B cell (primary cell): ENCODE measurements around the gene ZNF716. TPM values are rescaled to one million over a fixed set of nuclear protein-coding genes. Genes with fewer than 3 reads are reported as not detected.

Experiments used
- ATAC-seq: fragments of 200-7000 bp; cut with Tn5 transposase; one replicate; pipeline ENCODE4 v1.10.0; 2021; ENCODE audit warnings: low read depth, mild to moderate bottlenecking, moderate number of reproducible peaks, moderate library complexity
- CTCF ChIA-PET: fragments of 350-600 bp; sonication (Branson Sonifier 250); formaldehyde crosslinking; loops from one replicate; lab custom pipeline; 2021; ENCODE audit warnings: antibody characterized with exemption, inconsistent platforms; lab: Charles Lee
- POLR2A ChIA-PET: fragments of 350-600 bp; sonication (Branson Sonifier 250); formaldehyde crosslinking; loops from one replicate; lab custom pipeline; 2021; ENCODE audit warnings: antibody characterized with exemption; lab: Charles Lee
- DNase-seq: peaks from one replicate; pipeline ENCODE4 v3.0.0; 2013
- H2AFZ ChIP-seq: 2 replicates; pipeline ENCODE4 v1.6.1; 2012; ENCODE audit warnings: mild to moderate bottlenecking, low read depth, low read length; ENCODE audit not compliant: insufficient read depth, poor library complexity, severe bottlenecking
- H3K27ac ChIP-seq, 2 donors: 1 replicate in 1 of 2; 2 replicates in 1 of 2; pipeline ENCODE4 v1.5.1; 2012 to 2013; ENCODE audit warnings: low read length in 2 of 2, mild to moderate bottlenecking in 2 of 2, moderate library complexity in 1 of 2
- H3K27me3 ChIP-seq, 4 experiments: fragments of 200-600 bp in 1 of 4; sonication (generic) in 1 of 4; replicated peaks in 1 of 4; 1 replicate in 2 of 4; 2 replicates in 2 of 4; pipeline versions ENCODE4 v1.6.1 to v1.7.0; 2013 to 2016; ENCODE audit warnings: low read length in 3 of 4, mild to moderate bottlenecking in 2 of 4, mixed read lengths in 1 of 4, moderate library complexity in 1 of 4; ENCODE audit not compliant: insufficient read depth in 4 of 4, control insufficient read depth in 3 of 4; ENCODE audit errors: control extremely low read depth in 1 of 4
- H3K36me3 ChIP-seq, 2 experiments: replicated peaks in 1 of 2; 1 replicate in 1 of 2; 2 replicates in 1 of 2; pipeline versions ENCODE4 v1.6.1 to v1.7.1; 2013; ENCODE audit warnings: low read length in 1 of 2; ENCODE audit not compliant: insufficient read depth in 2 of 2, control insufficient read depth in 1 of 2; ENCODE audit errors: control extremely low read depth in 1 of 2, extremely low read depth in 1 of 2
- H3K4me1 ChIP-seq, 2 donors: fragments of 200-600 bp in 1 of 2; sonication (generic) in 1 of 2; 1 replicate in 1 of 2; 2 replicates in 1 of 2; pipeline versions ENCODE4 v1.5.1 to v1.6.1; 2013 to 2017; ENCODE audit warnings: low read length in 2 of 2; ENCODE audit not compliant: control insufficient read depth in 2 of 2, insufficient read depth in 2 of 2
- H3K4me2 ChIP-seq: replicated peaks from 2 replicates; pipeline ENCODE3; 2012; ENCODE audit warnings: mild to moderate bottlenecking, low read depth, low read length; ENCODE audit not compliant: poor library complexity, severe bottlenecking
- H3K4me3 ChIP-seq, 5 experiments: fragments of 200-600 bp in 1 of 5; sonication (generic) in 1 of 5; 1 replicate in 3 of 5; 2 replicates in 2 of 5; pipeline versions ENCODE4 v1.5.1 to v1.7.0; 2011 to 2016; ENCODE audit warnings: low read length in 4 of 5, mild to moderate bottlenecking in 4 of 5, low read depth in 2 of 5, control low read depth in 1 of 5, moderate library complexity in 1 of 5; ENCODE audit not compliant: insufficient read depth in 1 of 5; ENCODE audit errors: control extremely low read depth in 1 of 5, extremely low read depth in 1 of 5
- H3K79me2 ChIP-seq: fragments of 200-600 bp; sonication (generic); one replicate; pipeline ENCODE4 v1.6.0; 2016; ENCODE audit warnings: low read length; ENCODE audit not compliant: control insufficient read depth, insufficient read depth
- H3K9ac ChIP-seq: fragments of 200-600 bp; sonication (generic); 2 replicates; pipeline ENCODE4 v1.6.1; 2017; ENCODE audit warnings: mild to moderate bottlenecking, low read length, moderate library complexity
- H3K9me3 ChIP-seq, 3 donors: one replicate each; pipeline versions ENCODE4 v1.6.1 to v1.7.1; 2013; ENCODE audit warnings: low read length in 2 of 3; ENCODE audit not compliant: control insufficient read depth in 2 of 3, insufficient read depth in 1 of 3; ENCODE audit errors: control extremely low read depth in 1 of 3
- H4K20me1 ChIP-seq: 2 replicates; pipeline ENCODE4 v1.6.0; 2012; ENCODE audit warnings: mild to moderate bottlenecking, low read length; ENCODE audit not compliant: insufficient read depth, control insufficient read depth, poor library complexity, severe bottlenecking
- H3K27ac Mint-ChIP-seq: one replicate; pipeline ENCODE4 v1.8.0; 2021; ENCODE audit warnings: mixed read lengths
- H3K27me3 Mint-ChIP-seq: one replicate; pipeline ENCODE4 v1.8.0; 2021; ENCODE audit warnings: mixed read lengths
- H3K4me1 Mint-ChIP-seq: one replicate; pipeline ENCODE4 v1.8.0; 2021; ENCODE audit warnings: mixed read lengths
- H3K4me3 Mint-ChIP-seq: one replicate; pipeline ENCODE4 v1.8.0; 2021; ENCODE audit warnings: mixed read lengths
- H3K9me3 Mint-ChIP-seq: one replicate; pipeline ENCODE4 v1.8.0; 2022; ENCODE audit warnings: mixed read lengths; ENCODE audit not compliant: insufficient read depth
- EZH2 ChIP-seq: IDR thresholded peaks from 2 replicates; pipeline ENCODE4 v1.6.1; 2012; ENCODE audit warnings: borderline replicate concordance, low read depth, mild to moderate bottlenecking, moderate library complexity, low read length; ENCODE audit not compliant: insufficient read depth, poor library complexity, severe bottlenecking
- WGBS: methylation state at CpG from one replicate; pipeline ENCODE4 v1.1.5; 2013; ENCODE audit warnings: missing lambda C conversion rate; ENCODE audit not compliant: insufficient coverage; 5-methylcytosine and 5-hydroxymethylcytosine counted together
- intact Hi-C: fragments of 100-400 bp; cut with micrococcal nuclease; formaldehyde crosslinking; loops from one replicate; pipeline ENCODE4 v1.10.0; 2022
- polyA plus RNA-seq: library from polyadenylated mRNA; depleted of rRNA; stranded (reverse); fragments of >200 nt; gene quantifications from 2 replicates; pipeline ENCODE4 v1.2.3, GENCODE V29; 2012
- total RNA-seq, 2 donors: library from RNA; stranded (reverse); fragments of 120-200 nt in 1 of 2; gene quantifications; 1 replicate in 1 of 2; 2 replicates in 1 of 2; pipeline versions ENCODE4 v1.2.3 to v1.2.4, GENCODE V29; 2013 to 2022
- TF ChIP-seq, protein P1 (sequence below): fragments of 200-600 bp; IDR thresholded peaks from one replicate; pipeline ENCODE4 v1.8.0; 2022; ENCODE audit warnings: antibody characterized with exemption, mild to moderate bottlenecking

Gene ZNF716
- total and polyA plus RNA-seq, 2 donors (not counting 1 experiment from before 2014, with no cell fraction given) = not detected

DNA sequence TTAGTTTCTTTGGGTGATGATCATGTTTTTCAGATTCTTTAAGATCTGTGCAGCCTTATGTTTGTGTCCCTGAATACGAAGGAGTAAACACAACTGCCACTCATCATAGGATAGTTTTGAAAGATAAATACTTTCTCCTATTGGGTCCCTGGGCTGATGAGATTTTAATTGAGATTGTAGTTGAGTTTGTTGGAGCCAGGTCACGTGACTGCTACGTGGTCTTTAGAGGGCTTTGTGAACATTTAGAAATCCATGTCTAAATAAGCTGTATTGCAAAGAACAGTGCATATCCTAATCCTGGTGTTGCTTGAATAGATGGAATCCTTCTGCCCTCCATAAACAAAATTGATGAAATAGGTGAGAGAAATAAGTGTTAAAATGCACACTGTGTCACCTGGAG, 17.4 kb upstream of the ZNF716 start:
- CTCF ChIA-PET = no interaction called here
- no peak overlapping the region for H3K4me3 Mint-ChIP-seq
- TF ChIP-seq EZH2 = no peak
- Histone ChIP-seq H4K20me1 (no peaks in the 10 kb centered on the region), H3K4me2 (no peak overlapping the region), H3K9me3 (peaks cover 0 to 20% (median 0%) of the 10 kb centered on the region in 3 donors), H3K79me2 (no peaks in the 10 kb centered on the region), H3K36me3 (no peaks in the 10 kb centered on the region), H3K27me3 (no peaks in the 10 kb centered on the region), H3K9ac (no peak overlapping the region), H3K27ac (no peak overlapping the region), H2AFZ (no peak overlapping the region), H3K4me1 (no peaks in the 10 kb centered on the region), H3K4me3 (no peak overlapping the region)
- no peaks in the 10 kb centered on the region for H3K4me1 Mint-ChIP-seq
- H3K27ac Mint-ChIP-seq = no peak overlapping the region
- H3K9me3 Mint-ChIP-seq = peaks cover 2% of the 10 kb centered on the region
- no peak for ATAC-seq
- no peak for DNase-seq
- POLR2A ChIA-PET = no interaction called here
- no CpG with 5 or more reads among the region's 3 CpGs for WGBS
- H3K27me3 Mint-ChIP-seq = no peaks in the 10 kb centered on the region
- intact Hi-C loops = no loop called here

DNA sequence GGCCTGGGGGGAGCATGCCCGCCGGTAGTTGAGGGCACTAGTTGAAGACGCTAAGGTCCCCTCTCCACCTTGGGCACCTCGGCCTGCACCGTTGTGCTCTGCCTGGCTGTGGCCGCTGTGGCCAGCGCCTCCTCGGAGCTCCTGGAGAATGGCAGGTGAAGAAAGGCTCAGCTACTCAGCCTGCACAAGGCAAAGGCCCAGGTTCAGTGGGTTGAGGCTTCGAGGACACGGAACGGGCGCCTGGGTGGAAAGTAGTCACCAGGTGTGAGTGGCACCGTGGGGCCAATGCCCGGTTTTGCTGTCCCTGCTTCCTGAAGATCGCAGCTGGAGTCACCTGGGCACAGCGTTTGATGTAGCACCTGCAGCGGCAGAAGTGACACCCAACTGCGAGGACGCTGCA, 12.4 kb upstream of the ZNF716 start:
- Histone ChIP-seq H3K9me3 (peaks cover 0 to 44% (median 0%) of the 10 kb centered on the region in 3 donors), H3K36me3 (no peaks in the 10 kb centered on the region), H3K27ac (no peak overlapping the region), H3K27me3 (no peaks in the 10 kb centered on the region), H2AFZ (no peak overlapping the region), H3K4me2 (no peak overlapping the region), H3K79me2 (no peaks in the 10 kb centered on the region), H3K4me1 (no peaks in the 10 kb centered on the region), H4K20me1 (no peaks in the 10 kb centered on the region), H3K9ac (no peak overlapping the region), H3K4me3 (no peak overlapping the region)
- no peaks in the 10 kb centered on the region for H3K9me3 Mint-ChIP-seq
- WGBS = 93% methylated on average over 19 of the region's 19 CpGs
- no peak overlapping the region for H3K27ac Mint-ChIP-seq
- ATAC-seq (no peak), DNase-seq (no peak)
- TF ChIP-seq, protein P1, sequence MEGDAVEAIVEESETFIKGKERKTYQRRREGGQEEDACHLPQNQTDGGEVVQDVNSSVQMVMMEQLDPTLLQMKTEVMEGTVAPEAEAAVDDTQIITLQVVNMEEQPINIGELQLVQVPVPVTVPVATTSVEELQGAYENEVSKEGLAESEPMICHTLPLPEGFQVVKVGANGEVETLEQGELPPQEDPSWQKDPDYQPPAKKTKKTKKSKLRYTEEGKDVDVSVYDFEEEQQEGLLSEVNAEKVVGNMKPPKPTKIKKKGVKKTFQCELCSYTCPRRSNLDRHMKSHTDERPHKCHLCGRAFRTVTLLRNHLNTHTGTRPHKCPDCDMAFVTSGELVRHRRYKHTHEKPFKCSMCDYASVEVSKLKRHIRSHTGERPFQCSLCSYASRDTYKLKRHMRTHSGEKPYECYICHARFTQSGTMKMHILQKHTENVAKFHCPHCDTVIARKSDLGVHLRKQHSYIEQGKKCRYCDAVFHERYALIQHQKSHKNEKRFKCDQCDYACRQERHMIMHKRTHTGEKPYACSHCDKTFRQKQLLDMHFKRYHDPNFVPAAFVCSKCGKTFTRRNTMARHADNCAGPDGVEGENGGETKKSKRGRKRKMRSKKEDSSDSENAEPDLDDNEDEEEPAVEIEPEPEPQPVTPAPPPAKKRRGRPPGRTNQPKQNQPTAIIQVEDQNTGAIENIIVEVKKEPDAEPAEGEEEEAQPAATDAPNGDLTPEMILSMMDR = no peak
- no peak for TF ChIP-seq EZH2
- no peaks in the 10 kb centered on the region for H3K27me3 Mint-ChIP-seq
- POLR2A ChIA-PET = no interaction called here
- CTCF ChIA-PET = no interaction called here
- no peaks in the 10 kb centered on the region for H3K4me1 Mint-ChIP-seq
- no peak overlapping the region for H3K4me3 Mint-ChIP-seq
- intact Hi-C loops = no loop called here
